ENCODE data around the gene CAMK2N2. TPM values are rescaled to one million over a fixed set of nuclear protein-coding genes. Genes with fewer than 3 reads are reported as not detected.

CAMK2N2 gene
- total and polyA plus RNA-seq, 2 of the 4 experiments (the other 2 are of a cell fraction): 0.34 TPM; not detected in 1

DNA sequence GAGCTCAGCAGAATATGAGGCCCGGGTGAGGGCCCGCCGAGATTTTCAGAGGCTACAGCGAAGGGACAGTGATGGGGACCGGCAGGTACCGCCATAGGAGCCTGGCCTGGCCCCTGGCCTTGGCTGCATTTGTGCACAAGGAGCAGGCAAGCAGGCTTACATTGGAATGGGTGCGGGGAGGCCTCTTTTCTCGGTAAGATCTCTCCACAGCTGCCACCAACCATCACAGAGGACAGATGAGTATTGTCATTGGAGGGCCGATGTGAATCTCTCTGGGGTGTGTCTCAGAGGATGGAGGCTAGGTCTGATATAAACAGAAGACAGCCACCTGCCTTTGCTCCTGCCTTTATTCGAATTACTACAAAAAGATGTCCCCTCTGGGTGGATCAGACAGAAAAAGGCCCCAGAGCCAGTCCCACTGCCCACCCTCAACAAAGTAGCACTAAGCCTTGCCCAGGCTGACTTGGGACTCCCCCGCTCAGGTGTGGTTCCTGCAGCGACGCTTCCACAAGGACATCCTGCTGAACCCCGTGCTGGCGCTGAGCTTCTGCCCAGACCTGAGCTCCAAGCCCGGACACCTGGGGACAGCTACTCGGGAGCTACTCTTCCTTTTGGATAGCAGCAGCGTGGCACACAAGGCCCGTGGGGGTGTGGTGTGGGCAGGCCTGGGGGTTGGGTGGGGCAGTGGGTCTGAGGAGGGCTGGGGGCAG is 26.5 kb downstream of the CAMK2N2 start:
- Histone ChIP-seq H2AK9ac (replicated peaks; ENCODE audit: low read depth, low read length, poor library complexity) (no peak overlapping the region), H3K4me3 (ENCODE audit: insufficient read depth, low read depth, low read length) (no peak overlapping the region), H3K18ac (ENCODE audit: low read depth, low read length) (no peak overlapping the region), H2AFZ (replicated peaks; ENCODE audit: low read length, poor library complexity) (no peak overlapping the region), H3K36me3 (ENCODE audit: control insufficient read depth, insufficient read depth, low read length) (no peaks in the 10 kb centered on the region), H3K9me3 (ENCODE audit: control insufficient read depth, insufficient read depth, low read length) (no peaks in the 10 kb centered on the region), H2AK5ac (ENCODE audit: low read depth, low read length) (no peak overlapping the region), H3K4ac (ENCODE audit: low read depth, low read length) (no peak overlapping the region), H2BK20ac (ENCODE audit: low read depth, low read length) (no peak overlapping the region), H3K27me3 (ENCODE audit: control insufficient read depth, insufficient read depth, low read length) (peaks cover 48% of the 10 kb centered on the region), H3K4me2 (ENCODE audit: low read depth, low read length) (no peak overlapping the region), H3K56ac (ENCODE audit: extremely low read depth, insufficient read depth, low read length) (no peak overlapping the region), H4K8ac (ENCODE audit: low read depth in 2 of 2, low read length in 2 of 2) (no peak overlapping the region), H3K9me1 (ENCODE audit: insufficient read depth, low read length) (0 out of 2 replicates have a peak, but pooled peaks cover 3% of the 10 kb centered on the region), H2BK15ac (ENCODE audit: low read depth, low read length) (no peak overlapping the region), H3K79me1 (ENCODE audit: low read depth in 1 of 2, low read length in 2 of 2) (no peaks in the 10 kb centered on the region), H4K5ac (ENCODE audit: low read depth, low read length) (no peak overlapping the region), H3K4me1 (ENCODE audit: control insufficient read depth, insufficient read depth, low read length) (no peaks in the 10 kb centered on the region), H2BK5ac (ENCODE audit: low read depth, low read length, poor library complexity, severe bottlenecking) (no peak overlapping the region), H3K23ac (ENCODE audit: low read depth, low read length) (no peak overlapping the region), H3K9ac (ENCODE audit: low read depth, low read length) (no peak overlapping the region), H3K27ac (ENCODE audit: insufficient read depth, low read length) (no peak overlapping the region), H3K14ac (replicated peaks; ENCODE audit: low read depth, low read length) (no peak overlapping the region), H4K91ac (ENCODE audit: insufficient read depth, low read depth, low read length) (no peak overlapping the region), H2BK120ac (ENCODE audit: low read depth, low read length) (no peak overlapping the region), H4K20me1 (ENCODE audit: insufficient read depth, low read length) (no peaks in the 10 kb centered on the region; the same call in 1 of the 2 replicates)
- intact Hi-C loops (cut with micrococcal nuclease) (no loop called here), in situ Hi-C loops (cut with MboI; ENCODE audit: low sequenced_read_pairs) (no loop called here), dilution Hi-C loops (cut with HindIII; ENCODE audit: low sequenced_read_pairs, unreplicated experiment) (no loop called here)
- no CpG with 5 or more reads among the region's 19 CpGs for WGBS, 2 experiments (ENCODE audit: extremely low coverage in 2 of 2, insufficient read length in 1 of 2)
- ATAC-seq (ENCODE audit: low read depth) (no peak), DNase-seq (no peak)
- no TSS peak for BruUV-seq (replicated peaks)
- TF ChIP-seq RFX5 (IDR thresholded peaks at IDR 0.05; ENCODE audit: low read depth, low read length) (no peak), MXI1 (IDR thresholded peaks at IDR 0.05; ENCODE audit: borderline replicate concordance, low read depth, low read length) (no peak), USF2 (IDR thresholded peaks at IDR 0.05; ENCODE audit: low read depth, low read length) (no peak), SMC3 (IDR thresholded peaks at IDR 0.05; ENCODE audit: low read depth, low read length) (no peak), MAZ (IDR thresholded peaks at IDR 0.05; ENCODE audit: borderline replicate concordance, low read depth, low read length) (no peak), CHD1 (IDR thresholded peaks at IDR 0.05; ENCODE audit: low read depth, low read length) (no peak)
- TF ChIP-seq, protein P1, sequence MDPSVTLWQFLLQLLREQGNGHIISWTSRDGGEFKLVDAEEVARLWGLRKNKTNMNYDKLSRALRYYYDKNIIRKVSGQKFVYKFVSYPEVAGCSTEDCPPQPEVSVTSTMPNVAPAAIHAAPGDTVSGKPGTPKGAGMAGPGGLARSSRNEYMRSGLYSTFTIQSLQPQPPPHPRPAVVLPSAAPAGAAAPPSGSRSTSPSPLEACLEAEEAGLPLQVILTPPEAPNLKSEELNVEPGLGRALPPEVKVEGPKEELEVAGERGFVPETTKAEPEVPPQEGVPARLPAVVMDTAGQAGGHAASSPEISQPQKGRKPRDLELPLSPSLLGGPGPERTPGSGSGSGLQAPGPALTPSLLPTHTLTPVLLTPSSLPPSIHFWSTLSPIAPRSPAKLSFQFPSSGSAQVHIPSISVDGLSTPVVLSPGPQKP (IDR thresholded peaks at IDR 0.05; ENCODE audit: borderline replicate concordance, low read depth, low read length): no peak
- POLR2A ChIA-PET (ENCODE audit: unreplicated experiment): no interaction called here
- CTCF ChIA-PET: interaction anchor here (0.6 kb wide), 1 partner anchor 1353 kb away, joined by 9 read pairs; no protein-coding TSS in a partner anchor

Measured in IMR-90 (cell line).